NCI-H2196 (cell line): ENCODE results near the gene CHD9.

ENCODE experiments used
- DNase-seq: peaks from one replicate; lab custom pipeline; 2025; ENCODE audit not compliant: unreplicated experiment; lab: John Stamatoyannopoulos, UW

The CHD9 gene

DNA sequence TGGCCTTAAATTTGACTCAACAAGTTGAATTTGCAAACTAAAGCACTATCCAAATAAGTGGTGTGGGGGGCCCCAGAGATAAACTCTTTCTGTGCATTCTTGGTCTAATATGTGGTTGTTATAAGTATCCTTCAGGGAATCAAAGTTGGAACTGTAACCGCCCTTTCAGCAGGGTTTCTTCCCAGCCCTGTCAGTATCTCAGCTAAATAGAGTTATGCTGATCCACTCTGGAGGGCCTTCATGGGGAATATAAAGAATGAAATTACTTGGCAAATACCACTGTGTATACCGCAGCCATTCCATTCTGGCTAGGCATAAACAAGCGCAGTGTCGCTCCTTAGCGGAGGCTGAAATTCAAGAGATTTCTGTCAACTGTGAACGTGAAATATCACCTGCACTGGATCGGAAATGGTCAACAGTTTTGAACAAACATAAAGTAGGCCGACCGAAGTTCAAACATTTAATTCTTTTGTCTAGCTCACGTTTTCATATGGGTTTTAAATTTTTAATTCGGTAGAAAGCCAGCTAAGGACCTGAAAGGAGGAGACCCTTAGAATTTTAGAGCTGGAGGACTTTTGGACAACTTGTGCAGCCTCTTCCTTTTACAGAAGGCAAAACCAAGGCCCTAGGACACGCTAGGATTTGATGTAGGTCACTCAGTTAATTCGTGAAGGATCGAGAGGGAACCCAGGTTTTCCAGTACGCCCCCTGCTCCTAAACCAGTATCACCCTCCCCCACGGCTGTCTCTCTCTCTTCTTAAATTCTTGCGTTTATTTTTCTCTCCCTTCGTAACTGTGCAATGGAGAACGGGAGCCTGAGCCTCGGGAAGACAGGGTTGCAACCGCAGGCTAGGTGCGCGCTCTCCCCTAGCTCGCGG lies 74.7 kb downstream of the CHD9 start:
- DNase-seq, result no peak

DNA sequence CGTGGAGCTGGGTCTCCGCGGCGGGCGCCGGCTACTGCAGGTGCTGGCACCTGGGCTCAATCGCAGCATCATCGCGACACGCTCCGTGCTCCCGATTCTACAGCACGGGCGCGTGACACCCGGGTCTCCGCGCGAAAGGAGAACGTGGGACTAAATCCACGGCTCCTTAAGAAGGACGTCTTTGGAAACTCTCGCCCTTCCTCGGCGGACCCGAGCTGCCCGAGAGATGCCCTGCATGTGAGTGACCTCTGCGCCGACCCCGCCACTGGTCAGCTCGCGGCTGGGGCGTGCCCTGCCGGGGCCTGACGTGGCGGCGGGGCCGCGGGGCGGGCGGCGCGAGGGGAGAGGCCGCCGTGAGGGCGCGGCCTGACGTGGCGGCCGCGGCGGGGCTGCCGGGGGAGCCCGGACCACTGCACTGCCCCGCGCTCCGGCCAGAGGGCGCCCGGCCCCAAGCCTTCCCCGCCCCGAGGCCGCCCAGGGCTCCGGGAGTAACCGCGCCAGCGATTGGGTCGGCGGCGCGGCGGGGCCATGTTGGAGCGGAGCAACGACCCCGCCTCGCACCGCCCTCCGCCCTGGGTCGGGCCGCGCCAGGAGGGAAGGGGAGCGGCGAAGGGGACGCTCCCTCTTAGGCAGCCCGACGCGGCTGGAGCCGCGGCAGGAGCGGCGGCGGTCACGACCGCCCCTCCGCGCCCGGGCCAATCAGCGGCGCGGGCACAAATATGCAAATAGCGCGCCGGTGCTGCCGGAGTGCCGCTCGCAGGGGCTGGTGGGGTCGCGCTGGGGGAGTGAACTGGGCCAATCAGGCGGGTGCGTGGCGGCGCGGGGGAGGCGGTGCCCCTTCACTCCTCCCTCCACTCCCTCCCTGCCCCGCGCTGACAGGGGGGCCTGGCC lies 75.6 kb downstream of the CHD9 start:
- DNase-seq, result peak; percentile 93

- DNase-seq, result no peak
These were observed 76.2 kb downstream of the CHD9 start for GRCh38 chr16:53131050-53131362.

DNA sequence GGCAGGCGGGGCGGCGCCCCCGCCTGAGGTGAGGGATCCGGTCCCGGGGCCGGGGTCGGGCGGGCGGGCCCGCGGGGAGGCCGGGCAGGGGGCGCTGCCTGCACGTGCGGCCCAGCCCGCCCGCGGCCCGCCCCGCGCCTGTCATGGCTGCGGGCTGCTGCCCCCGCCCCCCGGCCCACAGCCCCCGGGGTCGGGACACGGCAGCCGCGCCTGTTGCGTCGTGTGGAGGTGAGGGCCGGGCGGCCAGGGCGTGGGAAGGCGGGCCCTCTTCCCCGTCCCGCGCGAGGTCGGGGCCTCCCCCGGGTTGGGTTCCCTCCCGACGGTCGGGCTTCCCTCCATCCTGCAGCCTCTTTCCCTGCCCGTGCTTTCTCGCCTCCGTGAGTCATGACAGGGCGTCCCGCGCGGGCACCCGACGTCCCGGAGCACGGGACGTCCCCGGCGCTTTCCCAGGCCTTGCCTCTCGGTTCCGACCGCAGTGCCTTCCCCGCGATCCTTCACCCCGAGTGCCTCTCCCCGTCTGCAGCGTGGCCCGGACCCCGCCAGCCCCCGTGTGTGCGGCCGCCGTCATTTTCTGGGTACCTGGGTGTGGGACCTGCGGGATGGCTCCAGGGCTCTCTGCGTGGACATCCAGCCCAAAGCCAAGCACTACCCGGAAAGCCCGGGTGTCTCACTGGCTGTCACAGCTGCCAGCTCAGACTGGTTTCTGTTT lies 76.7 kb downstream of the CHD9 start:
- no peak for DNase-seq

DNA sequence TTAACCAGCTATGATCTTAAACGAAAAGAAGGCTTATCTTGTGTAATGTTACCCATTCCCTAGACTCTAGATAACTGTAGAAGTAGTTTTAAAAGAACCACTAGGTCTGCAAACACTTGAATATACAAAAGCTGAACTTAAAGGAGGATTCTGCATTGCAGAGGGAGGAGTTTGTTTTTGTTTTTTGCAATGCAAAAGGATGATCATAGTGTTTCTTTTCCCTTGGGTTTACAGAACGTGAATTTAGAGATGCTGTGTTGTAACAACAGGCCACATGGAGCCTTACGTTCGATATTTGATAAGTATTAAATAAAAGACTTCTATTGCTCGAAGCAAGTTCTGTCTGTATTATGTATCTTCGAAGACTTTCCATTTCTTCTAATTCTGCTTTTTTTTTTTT lies 77.6 kb downstream of the CHD9 start:
- DNase-seq, result no peak

GRCh38 chr16:53135329-53135728 lies 80.5 kb downstream of the CHD9 start:
- no peak for DNase-seq

DNA sequence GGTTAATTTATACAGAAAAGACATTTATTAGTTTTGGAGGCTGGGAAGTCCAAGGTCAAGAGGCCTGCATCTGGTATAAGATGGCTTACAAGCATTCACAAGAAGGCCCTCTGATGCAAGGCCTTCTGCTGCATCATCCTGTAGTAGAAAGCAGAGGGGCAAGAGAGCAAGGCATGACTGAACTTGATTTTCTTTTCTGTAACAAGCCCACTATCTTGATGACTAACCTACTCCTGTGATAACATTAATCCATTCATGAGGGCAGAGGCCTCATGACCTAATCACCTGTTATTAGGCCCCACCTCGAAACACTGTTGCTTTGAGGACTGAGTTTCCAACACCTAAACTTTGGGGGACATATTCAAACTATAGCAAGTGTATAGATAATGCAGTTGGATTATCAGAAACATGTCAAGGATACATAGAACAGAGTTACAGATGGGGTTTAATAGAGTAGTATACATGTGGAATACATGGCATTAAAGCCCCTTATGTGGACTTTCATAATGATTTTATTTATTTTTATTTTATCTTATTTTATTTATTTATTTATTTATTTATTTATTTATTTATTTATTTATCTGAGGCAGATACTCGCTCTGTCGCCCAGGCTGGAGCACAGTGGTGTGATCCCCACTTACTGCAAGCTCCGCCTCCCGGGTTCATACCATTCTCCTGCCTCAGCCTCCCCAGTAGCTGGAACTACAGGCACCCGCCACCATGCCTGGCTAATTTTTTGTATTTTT lies 88.2 kb downstream of the CHD9 start:
- no peak for DNase-seq

DNA sequence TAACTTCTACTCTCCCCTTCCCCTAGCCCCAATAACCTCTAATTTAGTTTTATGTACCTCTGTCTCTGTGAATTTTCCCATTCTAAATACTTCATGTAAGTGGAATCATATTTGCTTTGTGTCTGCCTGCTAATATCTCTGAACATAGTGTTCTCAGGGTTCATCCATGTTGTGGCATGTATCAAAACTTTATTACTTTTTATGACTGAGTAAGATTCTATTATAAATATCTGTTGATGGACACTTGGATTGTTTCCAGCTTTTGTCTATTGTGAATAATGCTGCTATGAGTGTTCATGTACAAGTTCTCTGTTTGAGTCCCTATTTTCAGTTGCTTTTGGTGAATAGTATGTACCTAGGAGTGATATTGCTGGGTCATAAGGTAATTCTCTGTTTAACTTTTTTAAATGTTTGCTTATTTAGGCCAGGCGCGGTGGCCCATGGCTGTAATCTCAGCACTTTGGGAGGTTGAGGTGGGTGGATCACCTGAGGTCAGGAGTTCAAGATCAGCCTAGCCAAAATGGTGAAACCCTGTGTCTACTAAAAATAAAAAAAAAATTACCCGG lies 92.8 kb downstream of the CHD9 start:
- DNase-seq, result no peak

DNA sequence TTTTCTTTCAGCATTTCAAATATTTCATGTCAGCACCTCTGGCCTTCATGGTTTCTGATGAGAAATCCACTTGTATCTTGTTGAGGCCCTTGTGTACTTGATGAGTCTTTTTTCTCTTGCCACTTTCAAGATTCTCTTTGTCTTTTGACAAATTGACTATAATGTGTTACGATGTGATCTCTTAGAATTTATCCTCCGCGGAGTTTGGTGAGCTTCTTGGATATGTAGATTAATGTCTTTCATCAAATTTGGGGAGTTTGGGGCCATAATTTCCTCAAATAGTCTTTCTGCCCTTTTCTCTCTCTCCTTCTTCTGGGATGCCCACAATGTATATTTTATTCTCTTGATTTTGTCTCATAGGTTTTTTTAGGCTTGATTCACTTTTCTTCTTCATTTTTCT lies 96.0 kb downstream of the CHD9 start:
- no peak for DNase-seq

GRCh38 chr16:53152329-53152728 lies 97.5 kb downstream of the CHD9 start:
- no peak for DNase-seq

DNA sequence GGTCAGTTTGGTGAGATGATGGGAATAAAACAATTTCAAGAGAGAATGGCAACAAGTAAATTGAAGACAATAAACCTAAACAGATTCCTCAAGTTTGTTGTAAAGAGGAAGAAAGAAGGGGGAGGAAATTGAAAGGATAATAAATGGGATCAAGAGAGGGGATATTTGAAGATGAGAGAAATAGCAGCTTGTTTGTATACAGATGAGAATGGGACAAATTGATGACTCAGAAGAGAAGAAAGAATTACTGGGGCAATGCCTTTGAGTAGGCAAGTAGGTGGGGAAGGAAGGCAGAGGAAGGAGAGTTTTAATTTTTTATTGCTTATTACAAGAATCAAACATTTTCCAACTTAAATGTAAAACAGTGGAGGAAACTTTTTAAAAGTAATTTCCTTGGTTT lies 98.3 kb downstream of the CHD9 start:
- DNase-seq, result no peak

DNA sequence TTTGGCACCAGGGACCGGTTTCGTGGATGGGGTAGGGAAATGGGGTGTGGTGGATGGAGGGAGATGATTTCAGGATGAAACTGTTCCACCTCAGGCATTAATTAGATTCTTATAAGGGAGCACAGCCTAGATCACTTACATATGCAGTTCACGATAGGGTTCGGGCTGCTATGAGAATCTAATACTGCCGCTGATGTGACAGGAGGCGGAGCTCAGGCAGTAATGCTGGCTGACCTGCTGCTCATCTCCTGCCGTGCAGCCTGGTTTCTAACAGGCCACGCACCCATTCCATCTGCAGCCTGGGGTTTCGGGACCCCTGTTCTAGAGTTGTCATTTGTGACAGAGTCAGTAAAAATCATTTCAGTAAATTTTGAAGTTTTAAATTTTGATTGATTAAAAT lies 99.7 kb downstream of the CHD9 start:
- no peak for DNase-seq

GRCh38 chr16:53156516-53156915 lies 101.7 kb downstream of the CHD9 start:
- DNase-seq, result no peak

DNA sequence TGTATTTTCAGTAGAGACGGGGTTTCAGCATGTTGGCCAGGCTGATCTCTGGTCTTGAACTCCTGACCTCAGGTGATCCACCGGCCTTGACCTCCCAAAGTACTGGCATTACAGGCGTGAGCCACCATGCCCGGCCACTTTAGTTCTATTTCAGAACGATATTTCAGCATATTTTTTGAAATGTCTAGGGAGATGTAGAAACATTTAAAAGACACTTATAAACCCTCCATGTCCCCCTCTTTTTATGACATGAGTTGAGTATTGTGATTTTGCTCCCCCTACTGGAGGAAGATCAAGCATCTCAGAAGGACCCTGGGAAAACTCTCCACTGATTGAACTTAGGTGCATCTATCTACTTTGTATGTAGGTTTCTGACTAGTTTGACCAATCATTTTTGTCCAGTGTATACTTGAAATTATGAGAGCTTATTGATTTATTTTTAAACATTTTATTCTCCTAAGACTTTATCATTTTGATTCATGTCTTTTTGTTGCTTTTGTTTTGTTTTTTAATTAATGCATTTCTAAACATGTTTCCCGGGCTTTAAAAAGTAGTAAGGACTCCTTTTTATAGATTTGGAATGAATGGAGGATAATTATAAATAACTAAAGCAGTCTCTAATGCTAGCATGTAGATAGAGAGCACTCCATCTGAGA lies 105.1 kb downstream of the CHD9 start:
- DNase-seq, result peak; percentile 0

GRCh38 chr16:53166099-53166498 lies 111.3 kb downstream of the CHD9 start:
- DNase-seq, result no peak

GRCh38 chr16:53168744-53169143 lies 114.0 kb downstream of the CHD9 start:
- DNase-seq, result no peak

DNA sequence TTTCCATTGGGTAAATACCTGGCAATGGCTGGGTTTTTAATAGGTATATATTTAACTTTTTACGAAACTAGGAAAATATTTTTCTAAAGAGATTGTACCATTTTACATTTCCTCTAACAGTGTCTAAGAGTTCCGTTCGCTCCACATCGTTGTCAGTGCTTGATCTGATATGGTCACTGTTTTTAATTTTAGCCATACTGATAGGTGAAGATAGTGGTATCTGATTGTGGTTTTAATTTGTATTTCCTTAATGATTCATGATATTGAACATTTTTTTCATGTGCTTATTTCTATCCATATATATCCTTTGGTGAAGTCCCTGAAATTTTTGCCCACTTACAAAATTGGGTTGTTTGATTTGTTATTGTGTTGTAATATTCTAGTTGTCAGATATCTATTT lies 117.7 kb downstream of the CHD9 start:
- DNase-seq, result no peak

- DNase-seq, result no peak
These were observed 120.3 kb downstream of the CHD9 start for GRCh38 chr16:53175118-53175517.

GRCh38 chr16:53176434-53176833 lies 121.6 kb downstream of the CHD9 start:
- DNase-seq, result no peak

DNA sequence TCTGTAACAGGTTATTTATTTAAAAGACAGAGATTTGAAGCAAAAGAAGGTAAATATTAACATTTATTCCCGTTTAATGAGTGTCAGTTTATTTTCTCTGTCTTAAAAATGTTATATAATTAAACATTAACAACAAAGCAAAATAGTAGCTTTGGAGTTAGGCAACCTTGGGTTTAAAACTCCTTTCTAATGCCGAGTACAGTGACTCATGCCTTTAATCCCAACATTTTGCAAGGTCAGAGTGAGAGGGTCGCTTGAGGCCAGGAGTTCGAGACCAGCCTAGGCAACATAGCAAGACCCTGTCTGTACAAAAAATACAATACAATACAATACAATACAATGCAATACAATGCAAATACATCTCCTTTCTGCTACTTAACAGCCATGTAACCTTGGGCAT lies 128.7 kb downstream of the CHD9 start:
- no peak for DNase-seq
